ENCODE measurements around the gene PRG2. TPM values are rescaled to one million over a fixed set of nuclear protein-coding genes. Genes with fewer than 3 reads are reported as not detected.

Gene PRG2
- total RNA-seq, 2 experiments from 2014 or later, result 1.1 TPM; not detected in 1

GRCh38 chr11:57341250-57341808 lies 49.1 kb downstream of the PRG2 start:
- TF ChIP-seq EZH2phosphoT487 (IDR thresholded peaks at IDR 0.05; ENCODE audit: borderline replicate concordance, low read depth, low read length) (no peak), CTCF (conservative IDR thresholded peaks at IDR 0.05; ENCODE audit: low read length) (no peak)
- CTCF ChIA-PET (ENCODE audit: unreplicated experiment), result no interaction called here
- no peaks in the 10 kb centered on the region for H3K36me3 ChIP-seq (ENCODE audit: insufficient read depth, low read length)
- no peak overlapping the region for H3K4me2 ChIP-seq (ENCODE audit: low read length)
- peaks cover 6% of the 10 kb centered on the region for H3K4me1 ChIP-seq (ENCODE audit: insufficient read depth, low read length, poor library complexity, severe bottlenecking)
- POLR2A ChIA-PET, result interaction anchor here (0.6 kb wide), 1 partner anchor 523 kb away, joined by 4 read pairs; no protein-coding TSS in a partner anchor
- no peaks in the 10 kb centered on the region for H3K9me3 ChIP-seq (ENCODE audit: low read length)
- intact Hi-C loops (cut with micrococcal nuclease; ENCODE audit: unreplicated experiment), result no loop called here
- H3K79me2 ChIP-seq (ENCODE audit: insufficient read depth, low read depth, low read length), result peaks cover under 1% of the 10 kb centered on the region; the same call in 1 of the 2 replicates
- H3K9me2 ChIP-seq (ENCODE audit: insufficient read depth, low read length), result no peaks in the 10 kb centered on the region
- no peak overlapping the region for H3K4me3 ChIP-seq (ENCODE audit: low read depth, low read length, poor library complexity, severe bottlenecking)
- no peak for DNase-seq (ENCODE audit: low spot score)
- no peaks in the 10 kb centered on the region for H4K20me1 ChIP-seq (ENCODE audit: insufficient read depth, low read length)
- no peak overlapping the region for H3K27ac ChIP-seq (ENCODE audit: low read depth, low read length, poor library complexity, severe bottlenecking)
- no peak overlapping the region for H2AFZ ChIP-seq (ENCODE audit: low read length)
- BruUV-seq (replicated peaks), result no TSS peak

DNA sequence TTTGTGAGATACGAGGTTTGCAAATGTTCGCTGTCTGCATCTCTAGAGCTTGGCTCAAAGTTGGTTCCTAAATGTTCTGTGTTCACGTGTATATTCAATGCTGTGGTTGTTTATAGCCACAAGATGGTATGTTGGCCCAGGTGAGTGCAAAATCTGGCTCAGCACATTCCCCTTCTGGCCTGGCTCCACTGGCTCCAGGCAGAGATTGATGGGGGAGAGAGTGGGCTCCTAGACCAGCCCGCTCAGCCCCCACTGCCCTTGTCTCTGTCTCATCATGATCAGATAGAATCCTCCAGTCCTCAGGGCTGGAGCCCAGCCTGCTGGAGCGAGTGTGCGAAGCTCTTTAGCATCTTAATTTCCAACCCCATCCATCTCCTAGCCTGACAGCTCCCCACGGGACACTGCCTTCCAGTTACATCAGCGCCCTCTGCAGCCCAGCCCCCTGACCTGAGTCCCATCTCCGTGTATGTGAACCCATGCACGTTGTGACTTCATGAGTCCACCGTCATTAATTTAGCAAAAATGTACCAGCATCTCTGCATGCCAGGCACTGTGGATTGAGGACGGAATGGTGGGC lies 50.3 kb downstream of the PRG2 start:
- intact Hi-C loops (cut with micrococcal nuclease; ENCODE audit: unreplicated experiment), result no loop called here
- no peak for DNase-seq (ENCODE audit: low spot score)

More for the DNA sequence above, 50.3 kb downstream of the PRG2 start:
- Histone ChIP-seq H3K4me2 (ENCODE audit: low read length) (no peak overlapping the region), H3K9me3 (ENCODE audit: low read length) (no peaks in the 10 kb centered on the region), H3K79me2 (ENCODE audit: insufficient read depth, low read depth, low read length) (peaks cover 8% of the 10 kb centered on the region; the same call in 1 of the 2 replicates), H3K9me2 (ENCODE audit: insufficient read depth, low read length) (no peaks in the 10 kb centered on the region), H2AFZ (ENCODE audit: low read length) (no peak overlapping the region), H3K27ac (ENCODE audit: low read depth, low read length, poor library complexity, severe bottlenecking) (no peak overlapping the region), H3K4me3 (ENCODE audit: low read depth, low read length, poor library complexity, severe bottlenecking) (no peak overlapping the region), H4K20me1 (ENCODE audit: insufficient read depth, low read length) (no peaks in the 10 kb centered on the region), H3K4me1 (ENCODE audit: insufficient read depth, low read length, poor library complexity, severe bottlenecking) (peaks cover 7% of the 10 kb centered on the region), H3K36me3 (ENCODE audit: insufficient read depth, low read length) (no peaks in the 10 kb centered on the region)
- TF ChIP-seq EZH2phosphoT487 (IDR thresholded peaks at IDR 0.05; ENCODE audit: borderline replicate concordance, low read depth, low read length), result no peak
- peak; percentile 53 for TF ChIP-seq CTCF (conservative IDR thresholded peaks at IDR 0.05; ENCODE audit: low read length)
- no TSS peak for BruUV-seq (replicated peaks)
- CTCF ChIA-PET (ENCODE audit: unreplicated experiment), result interaction anchor here (0.6 kb wide), 1 partner anchor 11 kb away, joined by 7 read pairs; no protein-coding TSS in a partner anchor
- POLR2A ChIA-PET, result no interaction called here
